ENCODE data around the gene CHRM5.
"Not testable (repeated sequence)": the region's sequence is repeated elsewhere in the genome, so short reads cannot be mapped to it uniquely, and the experiment has no call there.

The CHRM5 gene

GRCh38 chr15:34039790-34040113, 71.5 kb downstream of the CHRM5 start:
- DNase-seq (ENCODE audit: low read depth in 3 of 3): no peak

DNA sequence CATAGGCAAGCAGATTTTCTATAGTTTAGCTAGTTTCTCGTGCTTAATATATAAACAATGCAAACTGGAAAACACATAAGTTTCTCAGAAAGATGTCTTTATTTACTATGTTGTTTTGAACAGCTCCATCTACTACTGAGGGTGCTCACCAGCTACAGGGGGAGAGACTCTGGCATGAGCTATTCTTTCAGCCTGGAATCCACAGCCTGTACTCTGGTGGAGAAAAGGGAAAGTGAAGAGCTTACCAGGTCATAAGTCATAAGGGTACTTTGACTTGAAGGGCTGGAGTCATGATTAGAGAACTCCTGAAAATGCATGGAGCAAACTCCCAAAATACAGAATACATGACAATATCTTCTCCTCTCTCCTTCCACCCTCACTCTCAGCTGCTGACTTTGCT, 75.1 kb downstream of the CHRM5 start:
- DNase-seq (ENCODE audit: low read depth in 3 of 3): no peak

DNA sequence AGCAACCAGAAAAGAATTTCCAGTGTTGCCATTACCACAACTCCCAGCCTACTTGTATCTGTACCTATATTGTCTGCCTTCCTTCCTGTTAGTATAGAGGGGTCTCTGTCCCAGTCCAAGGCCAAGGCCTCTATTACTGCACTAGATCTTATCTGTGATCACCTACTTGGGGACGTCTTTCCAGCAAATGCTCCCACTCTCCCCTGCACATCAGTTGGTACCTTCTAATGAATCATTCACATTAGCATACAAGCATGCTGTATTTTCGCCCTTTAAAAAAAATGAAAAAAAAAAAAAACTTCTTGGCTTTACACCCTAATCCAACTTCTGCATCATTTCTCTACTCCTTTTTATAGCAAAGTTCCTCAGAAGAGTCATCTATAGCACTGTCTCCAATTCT, 75.5 kb downstream of the CHRM5 start:
- DNase-seq (ENCODE audit: low read depth in 3 of 3): no peak

GRCh38 chr15:34046471-34047145, 78.3 kb downstream of the CHRM5 start:
- no peak for DNase-seq (ENCODE audit: low read depth in 3 of 3)

GRCh38 chr15:34047893-34048775, 79.8 kb downstream of the CHRM5 start:
- no peak for DNase-seq (ENCODE audit: low read depth in 3 of 3)

- DNase-seq (ENCODE audit: low read depth in 3 of 3): no peak
These were observed 80.8 kb downstream of the CHRM5 start for GRCh38 chr15:34049112-34049511.

DNA sequence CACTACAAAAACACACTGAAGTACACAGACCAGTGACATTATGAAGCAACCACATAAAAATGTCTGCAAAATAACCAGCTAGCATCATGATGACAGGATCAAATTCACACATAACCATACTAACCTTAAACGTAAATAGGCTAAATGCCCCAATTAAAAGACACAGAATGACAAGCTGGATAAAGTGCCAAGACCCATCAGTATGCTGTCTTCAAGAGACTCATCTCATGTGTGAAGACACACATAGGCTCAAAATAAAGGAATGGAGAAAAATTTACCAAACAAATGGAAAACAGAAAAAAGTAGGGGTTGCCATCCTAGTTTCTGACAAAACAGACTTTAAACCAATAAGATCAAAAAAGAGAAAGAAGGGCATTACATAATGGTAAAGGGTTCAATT, 82.1 kb downstream of the CHRM5 start:
- not testable (repeated sequence) for DNase-seq (ENCODE audit: low read depth in 3 of 3)

GRCh38 chr15:34054081-34054707, 85.9 kb downstream of the CHRM5 start:
- DNase-seq (ENCODE audit: low read depth in 3 of 3): no peak

DNA sequence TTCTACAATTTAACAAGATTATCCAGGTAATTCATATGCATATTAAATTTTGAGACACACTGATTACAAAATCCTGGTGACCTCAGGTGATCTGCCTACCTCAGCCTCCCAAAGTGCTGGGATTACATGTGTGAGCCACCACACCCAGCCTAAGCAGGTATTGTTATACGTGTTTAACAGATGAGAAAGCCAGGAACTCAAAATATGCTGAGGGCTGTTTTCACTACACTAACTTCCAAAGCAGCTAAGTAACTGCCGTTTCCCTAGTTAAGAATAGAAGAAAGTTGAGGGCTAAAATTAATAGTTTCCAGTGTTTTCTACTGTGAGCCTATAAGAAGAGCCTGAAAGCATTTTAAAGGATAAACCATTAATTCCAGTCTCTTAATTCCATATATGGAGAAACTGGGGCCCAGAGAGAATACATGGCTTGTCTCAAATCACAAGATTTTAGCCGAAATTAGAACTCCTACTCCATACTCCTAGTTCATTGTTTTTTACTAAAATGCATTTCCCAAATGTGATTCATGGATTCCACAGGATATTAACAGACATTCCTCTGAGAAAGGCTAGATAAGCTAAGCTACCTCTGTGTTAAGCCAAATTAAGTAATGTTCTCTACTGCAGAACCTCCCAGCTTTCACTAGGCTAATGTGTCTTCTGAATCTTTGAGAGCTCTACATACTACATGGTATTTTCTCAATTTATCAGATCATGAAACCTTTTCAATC, 87.7 kb downstream of the CHRM5 start:
- DNase-seq (ENCODE audit: low read depth in 3 of 3): no peak

- DNase-seq (ENCODE audit: low read depth in 3 of 3): no peak
These were observed 88.6 kb downstream of the CHRM5 start for GRCh38 chr15:34056911-34057310.

GRCh38 chr15:34059476-34059875, 91.2 kb downstream of the CHRM5 start:
- DNase-seq (ENCODE audit: low read depth in 3 of 3): no peak

DNA sequence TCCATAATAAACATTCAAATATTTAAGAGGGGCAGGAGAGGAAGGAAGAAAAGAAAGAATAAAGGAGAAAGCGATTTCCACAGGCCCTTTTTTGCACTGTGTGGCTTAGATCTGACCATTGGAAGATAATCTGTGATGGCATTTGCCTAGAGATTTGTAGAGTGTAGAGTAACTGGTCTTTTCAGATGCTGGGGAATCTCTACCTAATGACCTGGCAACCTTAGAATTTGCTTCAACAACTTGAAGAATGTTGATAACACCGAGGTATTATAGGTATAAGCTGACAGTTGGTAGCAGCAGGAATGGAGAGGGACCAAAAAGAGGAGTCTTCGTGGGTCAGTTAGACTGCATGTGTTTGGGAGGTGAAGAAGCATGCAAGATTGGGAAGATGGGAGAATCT, 91.6 kb downstream of the CHRM5 start:
- DNase-seq (ENCODE audit: low read depth in 3 of 3): no peak

DNA sequence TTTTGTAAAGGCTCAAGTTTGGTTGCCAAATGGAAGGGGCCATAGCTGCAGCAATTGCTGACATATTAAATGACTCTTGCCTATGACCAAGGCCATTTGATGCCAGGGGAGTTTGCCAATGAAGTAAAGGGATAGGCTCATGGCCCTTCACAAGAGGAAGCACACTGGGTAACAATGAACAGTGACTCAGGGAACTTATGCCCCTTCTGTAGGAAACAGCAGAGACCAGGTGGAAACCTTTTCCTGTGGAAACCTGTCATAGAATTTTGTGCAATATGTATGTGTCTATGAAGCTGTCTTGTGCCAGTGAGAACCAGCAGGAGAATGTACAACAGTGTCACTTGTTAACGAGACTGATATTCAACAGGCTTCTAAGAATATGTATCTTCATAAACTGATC, 96.1 kb downstream of the CHRM5 start:
- DNase-seq (ENCODE audit: low read depth in 3 of 3): no peak

- no peak for DNase-seq (ENCODE audit: low read depth in 3 of 3)
These were observed 97.0 kb downstream of the CHRM5 start for GRCh38 chr15:34065261-34065660.

- DNase-seq (ENCODE audit: low read depth in 3 of 3): no peak
These were observed 97.6 kb downstream of the CHRM5 start for GRCh38 chr15:34065941-34066340.

DNA sequence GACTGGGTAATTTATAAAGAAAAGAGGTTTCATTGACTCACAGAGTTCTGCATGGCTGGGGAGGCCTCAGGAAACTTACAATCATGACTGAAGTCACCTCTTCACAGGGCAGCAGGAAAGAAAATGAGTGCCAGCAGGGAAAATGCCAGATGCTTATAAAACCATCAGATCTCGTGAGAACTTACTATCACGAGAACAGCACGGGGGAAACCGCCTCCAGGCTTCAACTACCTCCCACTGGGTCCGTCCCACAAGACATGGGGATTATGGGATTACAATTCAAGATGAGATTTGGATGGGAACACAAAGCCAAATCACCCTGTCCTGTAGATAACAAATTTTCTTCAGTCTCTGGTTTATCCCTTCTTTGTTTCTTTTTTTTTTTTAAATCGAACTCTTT, 101.7 kb downstream of the CHRM5 start:
- no peak for DNase-seq (ENCODE audit: low read depth in 3 of 3)

DNA sequence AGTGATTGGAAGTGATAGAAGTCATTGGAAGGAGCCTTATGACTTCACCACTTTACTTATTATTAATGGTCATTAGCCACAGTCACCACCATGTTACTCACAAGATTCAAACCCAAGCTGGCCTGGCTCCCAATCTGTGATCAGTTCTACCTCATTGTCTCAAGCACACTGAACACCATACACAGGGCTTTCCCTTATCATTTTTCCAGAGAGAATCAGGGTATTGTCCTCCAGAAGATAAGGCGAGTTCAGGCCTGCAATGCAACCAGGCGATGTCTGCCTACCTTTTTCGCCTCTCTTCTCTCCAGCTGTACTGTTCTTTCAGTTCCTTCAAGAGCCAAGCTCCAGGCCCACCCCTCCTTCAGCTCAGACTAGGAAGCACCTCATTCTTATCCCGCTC, 108.5 kb downstream of the CHRM5 start:
- DNase-seq (ENCODE audit: low read depth in 3 of 3): no peak

DNA sequence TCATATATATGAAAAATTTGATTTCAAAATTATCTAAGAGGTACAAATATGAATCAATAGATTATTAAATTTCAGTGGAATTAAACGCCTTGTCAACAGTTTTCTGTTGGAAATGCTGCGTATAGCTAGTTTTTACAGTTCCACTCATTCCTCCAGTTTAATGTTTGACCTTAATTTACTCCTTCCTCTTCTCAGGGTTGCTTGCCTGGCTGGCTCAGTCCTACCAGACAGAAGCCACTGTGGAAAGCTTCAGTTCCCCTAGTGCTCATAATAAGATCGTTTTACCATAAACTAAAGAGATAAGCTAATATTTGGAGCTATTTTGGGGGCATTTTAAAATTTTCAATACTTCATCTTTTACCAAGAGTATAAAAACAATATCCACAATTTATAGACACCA, 110.6 kb downstream of the CHRM5 start:
- no peak for DNase-seq (ENCODE audit: low read depth in 3 of 3)

DNA sequence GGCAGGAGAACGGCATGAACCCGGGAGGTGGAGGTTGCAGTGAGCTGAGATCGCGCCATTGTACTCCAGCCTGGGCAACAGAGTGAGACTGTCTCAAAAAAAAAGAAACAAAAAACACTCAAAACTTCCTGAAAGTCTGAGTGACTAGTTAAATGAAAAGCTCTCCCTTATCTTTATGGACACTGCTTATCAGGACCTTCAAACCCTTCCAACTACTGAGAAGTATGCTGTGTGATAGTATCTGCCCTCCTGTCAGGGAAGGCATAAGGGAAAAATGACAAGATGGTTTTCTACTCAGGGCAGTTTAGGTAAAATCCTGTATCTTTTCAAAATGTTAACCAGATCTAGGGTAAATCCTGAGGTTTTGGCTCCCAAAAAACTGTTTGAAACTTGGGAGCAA, 111.6 kb downstream of the CHRM5 start:
- DNase-seq (ENCODE audit: low read depth in 3 of 3): no peak

- no peak for DNase-seq (ENCODE audit: low read depth in 3 of 3)
These were observed 115.8 kb downstream of the CHRM5 start for GRCh38 chr15:34084086-34084485.

- no peak for DNase-seq (ENCODE audit: low read depth in 3 of 3)
These were observed 117.4 kb downstream of the CHRM5 start for GRCh38 chr15:34085746-34086145.

GRCh38 chr15:34099914-34100313, 131.6 kb downstream of the CHRM5 start:
- no peak for DNase-seq (ENCODE audit: low read depth in 3 of 3)

Measured in stimulated activated CD4-positive, alpha-beta T cell treated with anti-CD3 and anti-CD28 coated beads, TNF-alpha, amount 100 ng/mL, for 4 hours (primary cell).